Loucy (cell line): ENCODE measurements around the gene TMEM106A.
"Not testable (repeated sequence)": the region's sequence is repeated elsewhere in the genome, so short reads cannot be mapped to it uniquely, and the experiment has no call there.

Experiments used
- H2AFZ ChIP-seq: fragments of 200-600 bp; sonication (generic); 2 replicates; pipeline ENCODE4 v1.6.0; 2016; ENCODE audit warnings: antibody characterized with exemption, mild to moderate bottlenecking, low read length, moderate library complexity
- H3F3A ChIP-seq: fragments of 200-600 bp; 2 replicates; pipeline ENCODE4 v1.6.0; 2016; ENCODE audit warnings: antibody characterized with exemption, low read depth, mild to moderate bottlenecking
- H3K27me3 ChIP-seq: fragments of 200-600 bp; sonication (generic); 2 replicates; pipeline ENCODE4 v1.6.1; 2014; ENCODE audit warnings: low read length, mild to moderate bottlenecking; ENCODE audit not compliant: insufficient read depth, poor library complexity, severe bottlenecking
- H3K36me3 ChIP-seq: fragments of 200-600 bp; sonication (generic); 2 replicates; pipeline ENCODE4 v1.6.1; 2016; ENCODE audit warnings: low read length; ENCODE audit not compliant: insufficient read depth
- H3K4me1 ChIP-seq: fragments of 200-600 bp; sonication (generic); 2 replicates; pipeline ENCODE4 v1.5.1; 2014; ENCODE audit warnings: low read length, mild to moderate bottlenecking; ENCODE audit not compliant: insufficient read depth, poor library complexity, severe bottlenecking
- H3K4me2 ChIP-seq: fragments of 200-600 bp; sonication (generic); 2 replicates; pipeline ENCODE4 v1.6.0; 2014; ENCODE audit warnings: antibody characterized with exemption, low read length, low read depth, mild to moderate bottlenecking; ENCODE audit not compliant: poor library complexity, severe bottlenecking
- H3K4me3 ChIP-seq: fragments of 200-600 bp; sonication (generic); 2 replicates; pipeline ENCODE4 v1.5.1; 2014; ENCODE audit warnings: low read length, mild to moderate bottlenecking, mixed read lengths; ENCODE audit not compliant: poor library complexity, severe bottlenecking
- H3K79me2 ChIP-seq: fragments of 200-600 bp; sonication (generic); 2 replicates; pipeline ENCODE4 v1.6.1; 2014; ENCODE audit warnings: low read length; ENCODE audit not compliant: insufficient read depth
- H3K9ac ChIP-seq: fragments of 200-600 bp; sonication (generic); 2 replicates; pipeline ENCODE4 v1.6.0; 2014; ENCODE audit warnings: mild to moderate bottlenecking, low read depth, low read length, moderate library complexity; ENCODE audit not compliant: poor library complexity, severe bottlenecking
- H3K9me2 ChIP-seq: fragments of 200-600 bp; sonication (generic); replicated peaks from 2 replicates; pipeline ENCODE4 v1.6.1; 2016; ENCODE audit warnings: low read depth, low read length, mixed read lengths
- H3K9me3 ChIP-seq: fragments of 200-600 bp; sonication (generic); 2 replicates; pipeline ENCODE4 v1.6.1; 2014; ENCODE audit warnings: mild to moderate bottlenecking, antibody characterized with exemption, low read length, low read depth; ENCODE audit not compliant: insufficient read depth
- H4K20me1 ChIP-seq: fragments of 200-600 bp; sonication (generic); 2 replicates; pipeline ENCODE4 v1.6.0; 2014; ENCODE audit warnings: antibody characterized with exemption, low read length, mild to moderate bottlenecking; ENCODE audit not compliant: insufficient read depth, poor library complexity, severe bottlenecking
- CTCF ChIP-seq: fragments of 200-600 bp; sonication (generic); conservative IDR thresholded peaks from 2 replicates; pipeline ENCODE4 v1.5.1; 2014; ENCODE audit warnings: mild to moderate bottlenecking, antibody characterized with exemption, low read length
- EZH2phosphoT487 ChIP-seq: fragments of 200-600 bp; IDR thresholded peaks from 2 replicates; pipeline ENCODE4 v1.6.1; 2018; ENCODE audit warnings: antibody characterized with exemption, mild to moderate bottlenecking, moderate library complexity, borderline replicate concordance

The TMEM106A gene

GRCh38 chr17:43175213-43176118, 36.2 kb upstream of the TMEM106A start:
- peak overlapping the region; percentile 28 for H3K4me3 ChIP-seq
- H3K9me3 ChIP-seq, result no peaks in the 10 kb centered on the region
- peaks cover 32% of the 10 kb centered on the region for H3K4me1 ChIP-seq
- no peaks in the 10 kb centered on the region for H3K27me3 ChIP-seq
- no peak overlapping the region for H2AFZ ChIP-seq
- TF ChIP-seq CTCF (no peak), EZH2phosphoT487 (no peak)
- peak overlapping the region; percentile 62 for H3K4me2 ChIP-seq
- H3K79me2 ChIP-seq, result peaks cover 34% of the 10 kb centered on the region; the same call in 1 of the 2 replicates
- H3F3A ChIP-seq, result no peaks in the 10 kb centered on the region
- H3K9ac ChIP-seq, result peak overlapping the region; percentile 4
- no peaks in the 10 kb centered on the region for H4K20me1 ChIP-seq
- peaks cover 8% of the 10 kb centered on the region; the same call in 1 of the 2 replicates for H3K36me3 ChIP-seq
- H3K9me2 ChIP-seq, result no peaks in the 10 kb centered on the region

GRCh38 chr17:43176119-43176570, 35.5 kb upstream of the TMEM106A start:
- Histone ChIP-seq H3K27me3 (no peaks in the 10 kb centered on the region), H3K4me1 (peaks cover 32% of the 10 kb centered on the region), H3K4me3 (peak overlapping the region; percentile 28), H3K4me2 (peak overlapping the region; percentile 62), H3K9me2 (no peaks in the 10 kb centered on the region), H3K36me3 (peaks cover 8% of the 10 kb centered on the region; the same call in 1 of the 2 replicates), H2AFZ (no peak overlapping the region), H3K9ac (peak overlapping the region; percentile 4), H4K20me1 (no peaks in the 10 kb centered on the region), H3K79me2 (peaks cover 34% of the 10 kb centered on the region; the same call in 1 of the 2 replicates), H3K9me3 (no peaks in the 10 kb centered on the region), H3F3A (no peaks in the 10 kb centered on the region)
- TF ChIP-seq EZH2phosphoT487, result no peak
- TF ChIP-seq CTCF, result no peak

- H3K79me2 ChIP-seq, result no peaks in the 10 kb centered on the region
- TF ChIP-seq EZH2phosphoT487 (no peak), CTCF (no peak)
- no peaks in the 10 kb centered on the region for H3K9me2 ChIP-seq
- H3F3A ChIP-seq, result no peaks in the 10 kb centered on the region
- no peak overlapping the region for H3K4me3 ChIP-seq
- H3K27me3 ChIP-seq, result no peaks in the 10 kb centered on the region
- H3K9ac ChIP-seq, result no peak overlapping the region
- no peaks in the 10 kb centered on the region for H4K20me1 ChIP-seq
- H3K4me1 ChIP-seq, result no peaks in the 10 kb centered on the region
- no peak overlapping the region for H3K4me2 ChIP-seq
- H3K9me3 ChIP-seq, result no peaks in the 10 kb centered on the region
- H2AFZ ChIP-seq, result no peak overlapping the region
- peaks cover 13% of the 10 kb centered on the region; the same call in 1 of the 2 replicates for H3K36me3 ChIP-seq
Observed at GRCh38 chr17:43183921-43184320, 27.8 kb upstream of the TMEM106A start.

DNA sequence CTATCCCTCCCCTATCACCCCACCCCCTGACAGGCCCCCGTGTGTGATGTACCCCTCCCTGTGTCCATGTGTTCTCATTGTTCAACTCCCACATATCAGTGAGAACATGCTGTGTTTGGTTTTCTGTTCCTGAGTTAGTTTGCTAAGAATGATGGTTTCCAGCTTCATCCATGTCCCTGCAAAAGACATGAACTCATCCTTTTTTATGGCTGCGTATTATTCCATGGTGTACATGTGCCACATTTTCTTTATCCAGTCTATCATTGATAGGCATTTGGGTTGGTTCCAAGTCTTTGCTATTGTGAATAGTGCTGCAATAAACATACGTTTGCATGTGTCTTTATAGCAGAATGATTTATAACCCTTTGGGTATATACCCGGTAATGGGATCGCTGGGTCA, 25.0 kb upstream of the TMEM106A start:
- H3K4me1 ChIP-seq, H3K79me2 ChIP-seq, H3K4me3 ChIP-seq, H2AFZ ChIP-seq, H3K4me2 ChIP-seq, H3F3A ChIP-seq, H3K27me3 ChIP-seq, H4K20me1 ChIP-seq, H3K9me2 ChIP-seq, H3K9me3 ChIP-seq, H3K9ac ChIP-seq: not testable (repeated sequence)
- peaks cover 34% of the 10 kb centered on the region; the same call in 1 of the 2 replicates for H3K36me3 ChIP-seq
